OCI-LY1 (cell line): ENCODE results near the gene SLC4A5.

ENCODE experiments used
- H2AFZ ChIP-seq: fragments of 200-600 bp; sonication (generic), shearing (Covaris generic); 2 replicates; pipeline ENCODE4 v1.6.0; 2014; ENCODE audit warnings: antibody characterized with exemption, mild to moderate bottlenecking, low read length
- H3F3A ChIP-seq: fragments of 200-600 bp; sonication (generic), shearing (Covaris generic); 2 replicates; pipeline ENCODE4 v1.6.0; 2014; ENCODE audit warnings: mild to moderate bottlenecking, antibody characterized with exemption, low read length, moderate library complexity; ENCODE audit not compliant: insufficient read depth
- H3K27ac ChIP-seq: fragments of 200-600 bp; sonication (generic); 2 replicates; pipeline ENCODE4 v1.5.1; 2014; ENCODE audit warnings: low read length, mixed run types, mild to moderate bottlenecking, low read depth; ENCODE audit not compliant: poor library complexity, severe bottlenecking
- H3K27me3 ChIP-seq: fragments of 200-600 bp; sonication (generic); 2 replicates; pipeline ENCODE4 v1.6.0; 2014; ENCODE audit warnings: antibody characterized with exemption, mild to moderate bottlenecking, low read length, moderate library complexity; ENCODE audit not compliant: insufficient read depth
- H3K36me3 ChIP-seq: fragments of 200-600 bp; sonication (generic); 2 replicates; pipeline ENCODE4 v1.6.1; 2014; ENCODE audit warnings: mild to moderate bottlenecking, antibody characterized with exemption, low read length, moderate library complexity, mixed read lengths; ENCODE audit not compliant: insufficient read depth
- H3K4me1 ChIP-seq: fragments of 200-600 bp; sonication (generic); 2 replicates; pipeline ENCODE4 v1.5.1; 2014; ENCODE audit warnings: mild to moderate bottlenecking, low read length, moderate library complexity; ENCODE audit not compliant: insufficient read depth, severe bottlenecking
- H3K4me2 ChIP-seq: fragments of 200-600 bp; sonication (generic), shearing (Covaris generic); 2 replicates; pipeline ENCODE4 v1.6.1; 2014; ENCODE audit warnings: low read length
- H3K4me3 ChIP-seq: fragments of 200-600 bp; sonication (generic); 2 replicates; pipeline ENCODE4 v1.5.1; 2014; ENCODE audit warnings: low read length, low read depth, mild to moderate bottlenecking, mixed read lengths; ENCODE audit not compliant: poor library complexity, severe bottlenecking
- H3K79me2 ChIP-seq: fragments of 200-600 bp; shearing (Covaris generic); 2 replicates; pipeline ENCODE4 v1.6.1; 2016; ENCODE audit warnings: mixed run types, low read length, mixed read lengths; ENCODE audit not compliant: insufficient read depth
- H3K9ac ChIP-seq: fragments of 200-600 bp; sonication (generic), shearing (Covaris generic); 2 replicates; pipeline ENCODE4 v1.6.1; 2014; ENCODE audit warnings: mild to moderate bottlenecking, low read length, mixed read lengths
- H3K9me2 ChIP-seq: fragments of 200-600 bp; sonication (generic), shearing (Covaris generic); 2 replicates; pipeline ENCODE4 v1.6.1; 2014; ENCODE audit warnings: low read depth, mild to moderate bottlenecking, low read length, mixed read lengths
- H3K9me3 ChIP-seq: fragments of 200-600 bp; shearing (Covaris generic); 2 replicates; pipeline ENCODE4 v1.6.1; 2014; ENCODE audit warnings: low read length, mixed read lengths
- H4K20me1 ChIP-seq: fragments of 200-600 bp; sonication (generic), shearing (Covaris generic); 2 replicates; pipeline ENCODE4 v1.6.0; 2016; ENCODE audit warnings: mild to moderate bottlenecking, low read length; ENCODE audit not compliant: insufficient read depth
- EZH2 ChIP-seq: fragments of 200-600 bp; sonication (generic), shearing (Covaris generic); IDR thresholded peaks from 2 replicates; pipeline ENCODE4 v1.8.0; 2017; ENCODE audit warnings: borderline replicate concordance, mixed run types, mild to moderate bottlenecking, antibody characterized with exemption, low read length, moderate library complexity, mixed read lengths
- TF ChIP-seq, protein P1 (sequence below): fragments of 200-600 bp; sonication (generic), shearing (Covaris generic); IDR thresholded peaks from 2 replicates; pipeline ENCODE4 v1.5.1; 2017; ENCODE audit warnings: mild to moderate bottlenecking, antibody characterized with exemption, low read length, moderate library complexity, mixed read lengths

The SLC4A5 gene

GRCh38 chr2:74275228-74275627 is 68.0 kb downstream of the SLC4A5 start:
- no peaks in the 10 kb centered on the region for H3K9me2 ChIP-seq
- no peak overlapping the region for H3K9ac ChIP-seq
- H4K20me1 ChIP-seq, result no peaks in the 10 kb centered on the region
- no peaks in the 10 kb centered on the region for H3F3A ChIP-seq
- TF ChIP-seq, protein P1, sequence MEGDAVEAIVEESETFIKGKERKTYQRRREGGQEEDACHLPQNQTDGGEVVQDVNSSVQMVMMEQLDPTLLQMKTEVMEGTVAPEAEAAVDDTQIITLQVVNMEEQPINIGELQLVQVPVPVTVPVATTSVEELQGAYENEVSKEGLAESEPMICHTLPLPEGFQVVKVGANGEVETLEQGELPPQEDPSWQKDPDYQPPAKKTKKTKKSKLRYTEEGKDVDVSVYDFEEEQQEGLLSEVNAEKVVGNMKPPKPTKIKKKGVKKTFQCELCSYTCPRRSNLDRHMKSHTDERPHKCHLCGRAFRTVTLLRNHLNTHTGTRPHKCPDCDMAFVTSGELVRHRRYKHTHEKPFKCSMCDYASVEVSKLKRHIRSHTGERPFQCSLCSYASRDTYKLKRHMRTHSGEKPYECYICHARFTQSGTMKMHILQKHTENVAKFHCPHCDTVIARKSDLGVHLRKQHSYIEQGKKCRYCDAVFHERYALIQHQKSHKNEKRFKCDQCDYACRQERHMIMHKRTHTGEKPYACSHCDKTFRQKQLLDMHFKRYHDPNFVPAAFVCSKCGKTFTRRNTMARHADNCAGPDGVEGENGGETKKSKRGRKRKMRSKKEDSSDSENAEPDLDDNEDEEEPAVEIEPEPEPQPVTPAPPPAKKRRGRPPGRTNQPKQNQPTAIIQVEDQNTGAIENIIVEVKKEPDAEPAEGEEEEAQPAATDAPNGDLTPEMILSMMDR, result no peak
- TF ChIP-seq EZH2, result no peak
- H3K4me1 ChIP-seq, result no peaks in the 10 kb centered on the region
- H3K27me3 ChIP-seq, result 0 out of 2 replicates have a peak, but pooled peaks cover 5% of the 10 kb centered on the region
- no peaks in the 10 kb centered on the region for H3K9me3 ChIP-seq
- H3K27ac ChIP-seq, result no peak overlapping the region
- H3K79me2 ChIP-seq, result no peaks in the 10 kb centered on the region
- H3K4me2 ChIP-seq, result no peak overlapping the region
- H3K36me3 ChIP-seq, result no peaks in the 10 kb centered on the region
- no peak overlapping the region for H3K4me3 ChIP-seq
- no peak overlapping the region for H2AFZ ChIP-seq

DNA sequence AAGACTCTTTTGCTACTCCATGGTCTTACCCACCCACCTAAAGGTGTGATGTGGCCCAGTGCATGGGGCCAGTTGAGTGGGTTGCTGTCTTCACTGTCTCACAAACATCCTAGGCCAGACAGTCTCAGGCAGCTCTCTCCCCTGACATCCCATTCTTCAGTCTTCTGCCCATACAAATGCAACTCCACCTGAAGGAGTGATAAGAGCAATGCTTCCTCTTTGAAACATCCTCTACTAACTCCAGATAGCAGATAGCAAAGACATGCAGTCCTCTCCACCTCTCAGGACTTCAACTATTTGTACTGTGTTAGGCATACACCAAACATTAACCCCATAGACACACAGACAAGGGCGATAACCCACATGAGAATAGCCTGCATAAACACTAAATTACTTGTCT is 73.5 kb downstream of the SLC4A5 start:
- Histone ChIP-seq H3K27ac (no peak overlapping the region), H4K20me1 (no peaks in the 10 kb centered on the region), H3K9ac (no peak overlapping the region), H3K4me1 (peaks cover 3% of the 10 kb centered on the region), H3K9me3 (no peaks in the 10 kb centered on the region), H3F3A (no peaks in the 10 kb centered on the region), H3K36me3 (no peaks in the 10 kb centered on the region), H3K79me2 (no peaks in the 10 kb centered on the region), H3K9me2 (no peaks in the 10 kb centered on the region), H3K27me3 (no peaks in the 10 kb centered on the region), H3K4me2 (no peak overlapping the region), H3K4me3 (no peak overlapping the region), H2AFZ (no peak overlapping the region)
- TF ChIP-seq EZH2, result no peak
- TF ChIP-seq, protein P1, result no peak

DNA sequence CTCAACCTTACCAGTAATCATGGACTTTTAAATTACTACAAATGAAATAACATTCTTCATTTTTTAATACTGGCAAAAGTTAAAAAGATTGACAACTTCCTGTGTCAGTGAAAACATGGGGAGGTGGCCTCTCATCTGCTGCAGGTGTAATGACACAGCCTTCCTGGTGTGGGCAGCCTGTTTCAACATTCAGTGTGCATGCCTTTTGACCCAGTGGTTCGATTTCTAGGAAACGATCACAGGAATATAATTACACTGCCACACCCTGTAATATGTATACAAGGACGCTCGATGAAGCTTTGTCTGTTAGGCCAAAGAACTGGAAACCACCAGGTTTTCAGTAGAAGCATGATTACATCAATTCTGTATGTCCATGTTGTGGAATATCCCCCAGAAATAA is 76.1 kb downstream of the SLC4A5 start:
- no peak overlapping the region for H3K27ac ChIP-seq
- H3K9ac ChIP-seq, result no peak overlapping the region
- TF ChIP-seq EZH2, result no peak
- TF ChIP-seq, protein P1, result peak; percentile 65
- H3K79me2 ChIP-seq, result no peaks in the 10 kb centered on the region
- no peak overlapping the region for H2AFZ ChIP-seq
- no peaks in the 10 kb centered on the region for H4K20me1 ChIP-seq
- H3K36me3 ChIP-seq, result no peaks in the 10 kb centered on the region
- no peaks in the 10 kb centered on the region for H3K27me3 ChIP-seq
- H3K9me3 ChIP-seq, result no peaks in the 10 kb centered on the region
- H3K4me3 ChIP-seq, result no peak overlapping the region
- H3K4me2 ChIP-seq, result no peak overlapping the region
- no peaks in the 10 kb centered on the region for H3F3A ChIP-seq
- no peaks in the 10 kb centered on the region for H3K9me2 ChIP-seq
- peaks cover 3% of the 10 kb centered on the region for H3K4me1 ChIP-seq
